NCI-H510A treated with DMSO at 0.1 percent for 48 hours (cell line): ENCODE data around the gene TMC5.
"Not testable (repeated sequence)": the region's sequence is repeated elsewhere in the genome, so short reads cannot be mapped to it uniquely, and the experiment has no call there.

Experiments
- DNase-seq: peaks from one replicate; lab custom pipeline; 2025; lab: John Stamatoyannopoulos, UW

Gene TMC5

GRCh38 chr16:19417640-19418039 lies at the start of gene TMC5:
TSS of gene TMC5 (plus strand) at chr16:19417883. CDS start at chr16:19440039, 22,156 bp downstream.
- peak; percentile 94 for DNase-seq

- DNase-seq = not testable (repeated sequence)
Observed at GRCh38 chr16:19372541-19372940, 45.1 kb upstream of the TMC5 start.

- DNase-seq = no peak
Observed at GRCh38 chr16:19374402-19374801, 43.3 kb upstream of the TMC5 start.

- DNase-seq = peak; percentile 99
Observed at GRCh38 chr16:19375561-19376158, 42.0 kb upstream of the TMC5 start.

- no peak for DNase-seq
Observed at GRCh38 chr16:19377864-19378263, 39.8 kb upstream of the TMC5 start.

GRCh38 chr16:19378511-19378910 lies 39.2 kb upstream of the TMC5 start:
- DNase-seq = no peak

GRCh38 chr16:19379838-19380237 lies 37.8 kb upstream of the TMC5 start:
- DNase-seq = no peak

GRCh38 chr16:19380328-19380727 lies 37.4 kb upstream of the TMC5 start:
- DNase-seq = no peak

- peak; percentile 99 for DNase-seq
Observed at GRCh38 chr16:19382084-19382801, 35.4 kb upstream of the TMC5 start.

GRCh38 chr16:19382887-19383816 lies 34.5 kb upstream of the TMC5 start:
- DNase-seq = peak; percentile 100

- peak; percentile 100 for DNase-seq
Observed at GRCh38 chr16:19384656-19385055, 33.0 kb upstream of the TMC5 start.

GRCh38 chr16:19386525-19386924 lies 31.2 kb upstream of the TMC5 start:
- peak; percentile 55 for DNase-seq

- peak; percentile 100 for DNase-seq
Observed at GRCh38 chr16:19389246-19389645, 28.4 kb upstream of the TMC5 start.

- DNase-seq = not testable (repeated sequence)
Observed at GRCh38 chr16:19391185-19391776, 26.4 kb upstream of the TMC5 start.

- no peak for DNase-seq
Observed at GRCh38 chr16:19392352-19392751, 25.3 kb upstream of the TMC5 start.

GRCh38 chr16:19393226-19394111 lies 24.2 kb upstream of the TMC5 start:
- DNase-seq = no peak

GRCh38 chr16:19395646-19396267 lies 21.9 kb upstream of the TMC5 start:
- DNase-seq = peak; percentile 98

- peak; percentile 100 for DNase-seq
Observed at GRCh38 chr16:19396555-19397011, 21.1 kb upstream of the TMC5 start.

GRCh38 chr16:19397373-19397772 lies 20.3 kb upstream of the TMC5 start:
- peak; percentile 75 for DNase-seq

- DNase-seq = no peak
Observed at GRCh38 chr16:19400711-19401110, 17.0 kb upstream of the TMC5 start.
